Vagina (tissue), 2 donors: ENCODE results near the gene MAP3K8. TPM values are rescaled to one million over a fixed set of nuclear protein-coding genes. Genes with fewer than 3 reads are reported as not detected.

ENCODE experiments used
- DNase-seq, 2 donors: peaks; one replicate each; pipeline ENCODE4 v3.0.0-alpha.2; 2017; ENCODE audit errors: extremely low spot score in 2 of 2
- H3K27ac ChIP-seq: fragments of 200-600 bp; sonication (generic); one replicate; pipeline ENCODE4 v1.5.1; 2019
- H3K27me3 ChIP-seq: fragments of 200-600 bp; sonication (generic); one replicate; pipeline ENCODE4 v1.5.1; 2019
- H3K36me3 ChIP-seq, 2 donors: fragments of 200-600 bp; sonication (generic); one replicate each; pipeline ENCODE4 v1.5.1; 2017 to 2019
- H3K4me1 ChIP-seq: fragments of 200-600 bp; sonication (generic); one replicate; pipeline ENCODE4 v1.5.1; 2019
- H3K4me3 ChIP-seq, 2 donors: fragments of 200-600 bp; sonication (generic); 1 replicate in 1 of 2; 2 replicates in 1 of 2; pipeline ENCODE4 v1.5.1; 2016 to 2019
- H3K9me3 ChIP-seq: fragments of 200-600 bp; sonication (generic); one replicate; pipeline ENCODE4 v1.5.1; 2019
- POLR2A ChIP-seq, 2 donors: fragments of 450-650 bp; IDR thresholded peaks; one replicate each; pipeline ENCODE4 v1.6.1; 2017; ENCODE audit warnings: antibody characterized with exemption in 2 of 2, mild to moderate bottlenecking in 2 of 2, moderate library complexity in 2 of 2
- POLR2AphosphoS5 ChIP-seq, 2 donors: sonication (generic); formaldehyde crosslinking; IDR thresholded peaks; one replicate each; pipeline ENCODE4 v1.9.0; 2017; ENCODE audit warnings: antibody characterized with exemption in 2 of 2, mild to moderate bottlenecking in 2 of 2, low read depth in 1 of 2; ENCODE audit not compliant: insufficient read depth in 1 of 2
- intact Hi-C: fragments of 100-400 bp; cut with DNase I; formaldehyde crosslinking; loops from one replicate; pipeline ENCODE4 v1.15.1; 2023
- total RNA-seq: library from RNA; depleted of rRNA; stranded (reverse); fragments of >200 nt; gene quantifications from one replicate; pipeline ENCODE4 v1.2.3, GENCODE V29; 2016
- TF ChIP-seq, protein P1 (sequence below), 3 experiments: fragments of 450-650 bp in 2 of 3; fragments of 200-600 bp in 1 of 3; sonication (generic) in 1 of 3; IDR thresholded peaks; one replicate each; pipeline ENCODE4 v1.5.1; 2017 to 2019; ENCODE audit warnings: antibody characterized with exemption in 3 of 3, mild to moderate bottlenecking in 2 of 3, moderate library complexity in 2 of 3

Gene MAP3K8
- total RNA-seq, 1 donor from 2014 or later: 16.5 TPM

DNA sequence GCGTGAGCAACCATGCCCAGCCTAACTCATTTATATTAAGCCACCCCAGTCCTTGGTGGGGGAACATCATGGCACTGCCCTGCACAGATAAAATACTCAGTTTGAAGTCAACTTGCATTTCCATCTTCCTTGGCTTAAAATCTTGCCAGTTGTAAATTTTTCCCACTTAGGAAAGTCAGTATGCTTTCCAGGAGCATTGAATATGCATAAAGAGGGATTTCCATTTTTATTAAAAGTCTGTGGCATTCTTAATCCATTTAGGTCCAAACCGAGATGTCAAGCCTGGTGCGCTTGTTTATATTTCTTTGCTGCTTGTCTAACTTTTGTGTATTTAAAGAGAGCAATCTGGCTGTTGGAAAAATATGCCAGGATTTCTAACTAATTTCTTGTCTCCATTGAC, 26.1 kb downstream of the MAP3K8 start:
- Histone ChIP-seq H3K27me3 (no peaks in the 10 kb centered on the region), H3K9me3 (no peaks in the 10 kb centered on the region), H3K36me3 (peaks cover 0 to 53% of the 10 kb centered on the region in 2 donors), H3K27ac (no peak overlapping the region), H3K4me3 (no peak overlapping the region), H3K4me1 (peaks cover 17% of the 10 kb centered on the region)
- intact Hi-C loops: no loop called here
- DNase-seq: no peak
- no peak for TF ChIP-seq POLR2A (IDR thresholded peaks at IDR 0.05)
- TF ChIP-seq POLR2AphosphoS5 (IDR thresholded peaks at IDR 0.05; ENCODE audit: insufficient read depth in 1 of 2, low read depth in 1 of 2): no peak
- TF ChIP-seq, protein P1, sequence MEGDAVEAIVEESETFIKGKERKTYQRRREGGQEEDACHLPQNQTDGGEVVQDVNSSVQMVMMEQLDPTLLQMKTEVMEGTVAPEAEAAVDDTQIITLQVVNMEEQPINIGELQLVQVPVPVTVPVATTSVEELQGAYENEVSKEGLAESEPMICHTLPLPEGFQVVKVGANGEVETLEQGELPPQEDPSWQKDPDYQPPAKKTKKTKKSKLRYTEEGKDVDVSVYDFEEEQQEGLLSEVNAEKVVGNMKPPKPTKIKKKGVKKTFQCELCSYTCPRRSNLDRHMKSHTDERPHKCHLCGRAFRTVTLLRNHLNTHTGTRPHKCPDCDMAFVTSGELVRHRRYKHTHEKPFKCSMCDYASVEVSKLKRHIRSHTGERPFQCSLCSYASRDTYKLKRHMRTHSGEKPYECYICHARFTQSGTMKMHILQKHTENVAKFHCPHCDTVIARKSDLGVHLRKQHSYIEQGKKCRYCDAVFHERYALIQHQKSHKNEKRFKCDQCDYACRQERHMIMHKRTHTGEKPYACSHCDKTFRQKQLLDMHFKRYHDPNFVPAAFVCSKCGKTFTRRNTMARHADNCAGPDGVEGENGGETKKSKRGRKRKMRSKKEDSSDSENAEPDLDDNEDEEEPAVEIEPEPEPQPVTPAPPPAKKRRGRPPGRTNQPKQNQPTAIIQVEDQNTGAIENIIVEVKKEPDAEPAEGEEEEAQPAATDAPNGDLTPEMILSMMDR (IDR thresholded peaks at IDR 0.05): no peak

DNA sequence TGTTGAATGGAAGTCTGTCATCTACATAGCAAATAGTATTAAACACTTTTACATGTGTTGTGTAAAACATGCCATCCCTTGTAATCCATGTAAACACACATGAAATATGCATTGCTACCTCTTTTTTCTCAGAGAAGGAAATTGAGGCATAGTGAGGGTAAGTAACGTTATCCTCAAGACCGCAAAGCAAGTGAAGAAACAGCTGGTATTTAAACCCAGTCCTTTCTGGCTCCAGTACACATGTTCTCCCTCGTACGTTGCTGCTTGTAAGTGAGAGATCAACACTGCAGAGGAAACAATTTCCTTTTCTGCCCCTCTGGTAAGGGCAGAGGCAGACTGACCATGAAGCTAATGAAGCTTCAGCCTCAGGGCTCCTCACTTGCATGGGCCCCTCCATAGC, 28.5 kb downstream of the MAP3K8 start:
- H3K4me1 ChIP-seq: no peaks in the 10 kb centered on the region
- DNase-seq: no peak
- intact Hi-C loops: no loop called here
- no peak overlapping the region for H3K4me3 ChIP-seq
- no peaks in the 10 kb centered on the region for H3K9me3 ChIP-seq
- no peaks in the 10 kb centered on the region for H3K27me3 ChIP-seq
- TF ChIP-seq POLR2AphosphoS5 (IDR thresholded peaks at IDR 0.05; ENCODE audit: insufficient read depth in 1 of 2, low read depth in 1 of 2) (no peak), POLR2A (IDR thresholded peaks at IDR 0.05) (no peak)
- TF ChIP-seq, protein P1 (IDR thresholded peaks at IDR 0.05): no peak
- peaks cover 0 to 53% of the 10 kb centered on the region in 2 donors for H3K36me3 ChIP-seq
- no peak overlapping the region for H3K27ac ChIP-seq

GRCh38 chr10:30463944-30464451, 30.0 kb downstream of the MAP3K8 start:
- H3K9me3 ChIP-seq: no peaks in the 10 kb centered on the region
- intact Hi-C loops: no loop called here
- H3K27me3 ChIP-seq: no peaks in the 10 kb centered on the region
- TF ChIP-seq, protein P1 (IDR thresholded peaks at IDR 0.05): no peak
- TF ChIP-seq POLR2AphosphoS5 (IDR thresholded peaks at IDR 0.05; ENCODE audit: insufficient read depth in 1 of 2, low read depth in 1 of 2) (no peak), POLR2A (IDR thresholded peaks at IDR 0.05) (no peak)
- no peaks in the 10 kb centered on the region for H3K4me1 ChIP-seq
- peaks cover 0 to 39% of the 10 kb centered on the region in 2 donors for H3K36me3 ChIP-seq
- no peak overlapping the region for H3K4me3 ChIP-seq
- no peak overlapping the region for H3K27ac ChIP-seq
- DNase-seq: no peak

DNA sequence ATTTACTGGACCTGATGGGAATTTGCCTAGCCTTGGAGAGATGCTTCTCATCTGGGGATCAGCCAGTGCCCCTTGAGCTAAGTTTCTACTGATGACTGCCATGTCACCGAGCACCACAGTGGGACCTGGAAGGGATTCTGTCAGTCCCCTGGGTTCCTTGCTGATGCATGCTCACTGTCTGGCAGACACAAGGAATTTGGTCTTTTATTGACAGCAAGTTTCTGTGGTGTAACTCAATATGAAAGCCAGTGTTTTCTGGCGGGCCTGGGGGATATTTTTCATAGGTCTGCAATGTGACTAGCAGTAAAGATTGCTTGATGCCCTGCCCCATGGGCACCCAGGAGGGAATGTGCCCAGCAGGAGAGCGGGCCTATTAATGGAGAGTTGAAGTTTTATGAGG, 30.7 kb downstream of the MAP3K8 start:
- H3K27me3 ChIP-seq: no peaks in the 10 kb centered on the region
- H3K27ac ChIP-seq: no peak overlapping the region
- no peak overlapping the region for H3K4me3 ChIP-seq
- H3K36me3 ChIP-seq: peaks cover 0 to 32% of the 10 kb centered on the region in 2 donors
- no peak for DNase-seq
- no peaks in the 10 kb centered on the region for H3K4me1 ChIP-seq
- H3K9me3 ChIP-seq: no peaks in the 10 kb centered on the region
- intact Hi-C loops: no loop called here
- TF ChIP-seq, protein P1 (IDR thresholded peaks at IDR 0.05): no peak
- TF ChIP-seq POLR2A (IDR thresholded peaks at IDR 0.05): no peak
- TF ChIP-seq POLR2AphosphoS5 (IDR thresholded peaks at IDR 0.05; ENCODE audit: insufficient read depth in 1 of 2, low read depth in 1 of 2): no peak

GRCh38 chr10:30466445-30466844, 32.5 kb downstream of the MAP3K8 start:
- no peaks in the 10 kb centered on the region for H3K4me1 ChIP-seq
- TF ChIP-seq POLR2A (IDR thresholded peaks at IDR 0.05) (no peak), POLR2AphosphoS5 (IDR thresholded peaks at IDR 0.05; ENCODE audit: insufficient read depth in 1 of 2, low read depth in 1 of 2) (no peak)
- TF ChIP-seq, protein P1 (IDR thresholded peaks at IDR 0.05): no peak
- H3K36me3 ChIP-seq: peaks cover 0 to 14% of the 10 kb centered on the region in 2 donors
- no peaks in the 10 kb centered on the region for H3K9me3 ChIP-seq
- no peak for DNase-seq
- no peaks in the 10 kb centered on the region for H3K27me3 ChIP-seq
- H3K4me3 ChIP-seq: no peak overlapping the region
- intact Hi-C loops: no loop called here
- H3K27ac ChIP-seq: no peak overlapping the region
